ENCODE measurements around the gene RTN4R.

The RTN4R gene

GRCh38 chr22:20245577-20246367, 22.3 kb downstream of the RTN4R start:
- H3K4me3 ChIP-seq (ENCODE audit: low read depth in 1 of 2, low read length in 2 of 2), result no peak overlapping the region
- no peaks in the 10 kb centered on the region for H3K9me3 ChIP-seq (ENCODE audit: control insufficient read depth in 1 of 2, low read length in 2 of 2)
- no peaks in the 10 kb centered on the region for H3K27me3 ChIP-seq (ENCODE audit: control insufficient read depth in 1 of 2, insufficient read depth in 2 of 2, low read length in 2 of 2)
- no peak overlapping the region for H3K9ac ChIP-seq (ENCODE audit: low read depth in 1 of 2, low read length in 2 of 2)
- H3K4me1 ChIP-seq (ENCODE audit: control insufficient read depth in 1 of 2, insufficient read depth in 2 of 2, low read length in 2 of 2), result peaks cover 0 to 29% of the 10 kb centered on the region in 2 donors
- H3K36me3 ChIP-seq (ENCODE audit: control insufficient read depth in 1 of 2, insufficient read depth in 2 of 2, low read length in 2 of 2), result no peaks in the 10 kb centered on the region
- H3K27ac ChIP-seq (ENCODE audit: low read depth, low read length), result no peak overlapping the region

- H3K4me1 ChIP-seq (ENCODE audit: control insufficient read depth in 1 of 2, insufficient read depth in 2 of 2, low read length in 2 of 2), result peaks cover 0 to 31% of the 10 kb centered on the region in 2 donors
These were observed 23.2 kb downstream of the RTN4R start for GRCh38 chr22:20244691-20245576.

DNA sequence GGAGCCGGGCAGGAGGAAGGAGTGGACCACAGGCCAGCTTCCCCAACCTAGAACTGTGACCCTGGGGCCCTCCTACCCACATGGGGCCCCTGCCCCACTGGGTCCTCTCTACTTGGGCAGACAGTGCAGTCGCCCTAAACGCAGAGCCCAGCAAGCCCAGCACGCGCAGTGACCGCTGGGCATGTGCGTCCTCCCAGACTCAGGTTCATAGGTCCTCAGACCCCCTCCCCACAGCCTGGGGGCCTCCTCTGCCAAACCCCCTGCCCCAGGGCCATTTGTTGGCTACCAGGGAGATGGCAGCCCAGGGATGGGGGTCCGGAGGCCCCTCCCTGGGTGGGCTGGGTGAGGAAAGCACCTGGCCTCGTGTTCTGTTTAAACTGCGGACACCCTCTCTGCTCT, 23.9 kb downstream of the RTN4R start:
- H3K36me3 ChIP-seq (ENCODE audit: control insufficient read depth in 1 of 2, insufficient read depth in 2 of 2, low read length in 2 of 2), result no peaks in the 10 kb centered on the region
- H3K27me3 ChIP-seq (ENCODE audit: control insufficient read depth in 1 of 2, insufficient read depth in 2 of 2, low read length in 2 of 2), result no peaks in the 10 kb centered on the region
- no peak overlapping the region for H3K9ac ChIP-seq (ENCODE audit: low read depth in 1 of 2, low read length in 2 of 2)
- no peak overlapping the region for H3K27ac ChIP-seq (ENCODE audit: low read depth, low read length)
- H3K4me3 ChIP-seq (ENCODE audit: low read depth in 1 of 2, low read length in 2 of 2), result no peak overlapping the region
- H3K4me1 ChIP-seq (ENCODE audit: control insufficient read depth in 1 of 2, insufficient read depth in 2 of 2, low read length in 2 of 2), result peaks cover 0 to 27% of the 10 kb centered on the region in 2 donors
- H3K9me3 ChIP-seq (ENCODE audit: control insufficient read depth in 1 of 2, low read length in 2 of 2), result no peaks in the 10 kb centered on the region

More at GRCh38 chr22:20244691-20245576, 23.2 kb downstream of the RTN4R start:
- no peaks in the 10 kb centered on the region for H3K9me3 ChIP-seq (ENCODE audit: control insufficient read depth in 1 of 2, low read length in 2 of 2)
- H3K4me3 ChIP-seq (ENCODE audit: low read depth in 1 of 2, low read length in 2 of 2), result peak overlapping the region in 1 of 2 donors; percentile 32
- H3K36me3 ChIP-seq (ENCODE audit: control insufficient read depth in 1 of 2, insufficient read depth in 2 of 2, low read length in 2 of 2), result no peaks in the 10 kb centered on the region
- no peak overlapping the region for H3K27ac ChIP-seq (ENCODE audit: low read depth, low read length)
- H3K27me3 ChIP-seq (ENCODE audit: control insufficient read depth in 1 of 2, insufficient read depth in 2 of 2, low read length in 2 of 2), result no peaks in the 10 kb centered on the region
- H3K9ac ChIP-seq (ENCODE audit: low read depth in 1 of 2, low read length in 2 of 2), result no peak overlapping the region

GRCh38 chr22:20243537-20244249, 24.4 kb downstream of the RTN4R start:
- H3K36me3 ChIP-seq (ENCODE audit: control insufficient read depth in 1 of 2, insufficient read depth in 2 of 2, low read length in 2 of 2), result no peaks in the 10 kb centered on the region
- H3K27me3 ChIP-seq (ENCODE audit: control insufficient read depth in 1 of 2, insufficient read depth in 2 of 2, low read length in 2 of 2), result no peaks in the 10 kb centered on the region
- H3K9me3 ChIP-seq (ENCODE audit: control insufficient read depth in 1 of 2, low read length in 2 of 2), result no peaks in the 10 kb centered on the region
- H3K4me3 ChIP-seq (ENCODE audit: low read depth in 1 of 2, low read length in 2 of 2), result peak overlapping the region; percentile 6 to 32
- H3K4me1 ChIP-seq (ENCODE audit: control insufficient read depth in 1 of 2, insufficient read depth in 2 of 2, low read length in 2 of 2), result peaks cover 0 to 27% of the 10 kb centered on the region in 2 donors
- H3K27ac ChIP-seq (ENCODE audit: low read depth, low read length), result no peak overlapping the region
- no peak overlapping the region for H3K9ac ChIP-seq (ENCODE audit: low read depth in 1 of 2, low read length in 2 of 2)

DNA sequence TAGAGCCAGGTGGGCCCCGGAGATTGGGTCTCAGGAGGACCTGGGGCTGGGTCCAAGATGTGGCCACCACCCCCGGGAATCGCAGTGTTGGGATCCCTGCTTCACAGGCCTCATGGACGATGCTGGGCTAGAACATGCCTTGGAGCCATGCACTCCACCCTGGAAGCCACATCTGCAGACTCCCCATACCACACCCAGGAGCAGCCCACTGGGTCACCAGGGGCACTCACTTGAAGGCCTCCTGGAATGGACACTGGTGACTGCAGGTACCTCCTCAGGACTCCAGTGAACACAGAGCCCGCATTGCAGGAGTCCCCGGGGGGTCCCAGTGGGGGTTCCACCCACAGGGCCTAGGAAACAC, 25.0 kb downstream of the RTN4R start:
- Histone ChIP-seq H3K9me3 (ENCODE audit: control insufficient read depth in 1 of 2, low read length in 2 of 2) (no peaks in the 10 kb centered on the region), H3K9ac (ENCODE audit: low read depth in 1 of 2, low read length in 2 of 2) (no peak overlapping the region), H3K36me3 (ENCODE audit: control insufficient read depth in 1 of 2, insufficient read depth in 2 of 2, low read length in 2 of 2) (no peaks in the 10 kb centered on the region), H3K27me3 (ENCODE audit: control insufficient read depth in 1 of 2, insufficient read depth in 2 of 2, low read length in 2 of 2) (no peaks in the 10 kb centered on the region), H3K27ac (ENCODE audit: low read depth, low read length) (no peak overlapping the region), H3K4me1 (ENCODE audit: control insufficient read depth in 1 of 2, insufficient read depth in 2 of 2, low read length in 2 of 2) (peaks cover 0 to 30% of the 10 kb centered on the region in 2 donors), H3K4me3 (ENCODE audit: low read depth in 1 of 2, low read length in 2 of 2) (peak overlapping the region; percentile 6 to 32)

GRCh38 chr22:20242393-20243175, 25.5 kb downstream of the RTN4R start:
- Histone ChIP-seq H3K36me3 (ENCODE audit: control insufficient read depth in 1 of 2, insufficient read depth in 2 of 2, low read length in 2 of 2) (no peaks in the 10 kb centered on the region), H3K9ac (ENCODE audit: low read depth in 1 of 2, low read length in 2 of 2) (no peak overlapping the region), H3K4me1 (ENCODE audit: control insufficient read depth in 1 of 2, insufficient read depth in 2 of 2, low read length in 2 of 2) (peaks cover 0 to 30% of the 10 kb centered on the region in 2 donors)

GRCh38 chr22:20241579-20242392, 26.3 kb downstream of the RTN4R start:
- Histone ChIP-seq H3K9ac (ENCODE audit: low read depth in 1 of 2, low read length in 2 of 2) (no peak overlapping the region), H3K36me3 (ENCODE audit: control insufficient read depth in 1 of 2, insufficient read depth in 2 of 2, low read length in 2 of 2) (no peaks in the 10 kb centered on the region), H3K27ac (ENCODE audit: low read depth, low read length) (no peak overlapping the region), H3K9me3 (ENCODE audit: control insufficient read depth in 1 of 2, low read length in 2 of 2) (no peaks in the 10 kb centered on the region), H3K27me3 (ENCODE audit: control insufficient read depth in 1 of 2, insufficient read depth in 2 of 2, low read length in 2 of 2) (no peaks in the 10 kb centered on the region), H3K4me3 (ENCODE audit: low read depth in 1 of 2, low read length in 2 of 2) (no peak overlapping the region), H3K4me1 (ENCODE audit: control insufficient read depth in 1 of 2, insufficient read depth in 2 of 2, low read length in 2 of 2) (peaks cover 0 to 30% of the 10 kb centered on the region in 2 donors)

More at GRCh38 chr22:20242393-20243175, 25.5 kb downstream of the RTN4R start:
- no peaks in the 10 kb centered on the region for H3K27me3 ChIP-seq (ENCODE audit: control insufficient read depth in 1 of 2, insufficient read depth in 2 of 2, low read length in 2 of 2)
- no peak overlapping the region for H3K4me3 ChIP-seq (ENCODE audit: low read depth in 1 of 2, low read length in 2 of 2)
- no peaks in the 10 kb centered on the region for H3K9me3 ChIP-seq (ENCODE audit: control insufficient read depth in 1 of 2, low read length in 2 of 2)
- no peak overlapping the region for H3K27ac ChIP-seq (ENCODE audit: low read depth, low read length)

- no peak overlapping the region for H3K9ac ChIP-seq (ENCODE audit: low read depth in 1 of 2, low read length in 2 of 2)
- no peaks in the 10 kb centered on the region for H3K27me3 ChIP-seq (ENCODE audit: control insufficient read depth in 1 of 2, insufficient read depth in 2 of 2, low read length in 2 of 2)
- H3K9me3 ChIP-seq (ENCODE audit: control insufficient read depth in 1 of 2, low read length in 2 of 2), result no peaks in the 10 kb centered on the region
- H3K4me1 ChIP-seq (ENCODE audit: control insufficient read depth in 1 of 2, insufficient read depth in 2 of 2, low read length in 2 of 2), result peaks cover 0 to 30% of the 10 kb centered on the region in 2 donors
- H3K4me3 ChIP-seq (ENCODE audit: low read depth in 1 of 2, low read length in 2 of 2), result no peak overlapping the region
- no peaks in the 10 kb centered on the region for H3K36me3 ChIP-seq (ENCODE audit: control insufficient read depth in 1 of 2, insufficient read depth in 2 of 2, low read length in 2 of 2)
- H3K27ac ChIP-seq (ENCODE audit: low read depth, low read length), result no peak overlapping the region
These were observed 27.2 kb downstream of the RTN4R start for GRCh38 chr22:20240900-20241299.

DNA sequence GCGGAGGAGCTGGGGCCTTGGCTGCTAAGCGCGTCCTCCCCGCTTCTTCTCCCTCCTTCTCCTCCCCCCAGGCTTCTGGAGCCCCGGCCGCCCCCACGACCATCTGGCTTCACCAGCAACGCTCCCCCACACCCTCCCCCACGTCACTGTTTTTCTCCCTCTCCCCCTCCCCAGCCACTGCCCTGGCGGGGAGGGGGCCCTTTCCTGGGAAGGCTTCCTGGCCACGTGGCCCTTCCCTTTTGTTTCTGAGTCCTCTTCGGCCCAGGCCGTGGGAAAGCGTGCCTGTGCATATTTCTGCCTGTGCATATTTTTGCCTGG, 27.7 kb downstream of the RTN4R start:
- H3K9ac ChIP-seq (ENCODE audit: low read depth in 1 of 2, low read length in 2 of 2), result no peak overlapping the region
- H3K4me1 ChIP-seq (ENCODE audit: control insufficient read depth in 1 of 2, insufficient read depth in 2 of 2, low read length in 2 of 2), result peaks cover 0 to 30% of the 10 kb centered on the region in 2 donors
- H3K27me3 ChIP-seq (ENCODE audit: control insufficient read depth in 1 of 2, insufficient read depth in 2 of 2, low read length in 2 of 2), result no peaks in the 10 kb centered on the region
- no peak overlapping the region for H3K4me3 ChIP-seq (ENCODE audit: low read depth in 1 of 2, low read length in 2 of 2)
- H3K36me3 ChIP-seq (ENCODE audit: control insufficient read depth in 1 of 2, insufficient read depth in 2 of 2, low read length in 2 of 2), result no peaks in the 10 kb centered on the region
- H3K9me3 ChIP-seq (ENCODE audit: control insufficient read depth in 1 of 2, low read length in 2 of 2), result no peaks in the 10 kb centered on the region
- H3K27ac ChIP-seq (ENCODE audit: low read depth, low read length), result no peak overlapping the region
